Pancreas (tissue), 10 donors: ENCODE measurements around the gene SLC49A3. TPM values are rescaled to one million over a fixed set of nuclear protein-coding genes. Genes with fewer than 3 reads are reported as not detected.

Experiments
- ATAC-seq, 4 donors: fragments of 200-7000 bp; cut with Tn5 transposase; one replicate each; pipeline versions ENCODE4 v1.8.0 to v1.9.1; 2020; ENCODE audit warnings: mild to moderate bottlenecking in 4 of 4, moderate library complexity in 4 of 4
- DNase-seq, 6 donors: peaks; one replicate each; pipeline ENCODE4 v3.0.0-alpha.2; 2020
- FAIRE-seq: peaks from 2 replicates; lab custom pipeline; 2012; peaks lifted over from hg19 to GRCh38; lab: Jason Lieb, UNC
- H3K27ac ChIP-seq, 4 donors: fragments of 200-600 bp; sonication (generic); 1 replicate in 3 of 4; 2 replicates in 1 of 4; pipeline versions ENCODE4 v1.5.0 to v1.8.0; 2020
- H3K27me3 ChIP-seq, 4 donors: fragments of 200-600 bp; one replicate each; pipeline ENCODE4 v1.8.0; 2021
- H3K36me3 ChIP-seq, 3 donors: fragments of 200-600 bp; sonication (generic) in 1 of 3; one replicate each; pipeline versions ENCODE4 v1.5.0 to v1.8.0; 2020 to 2021
- H3K4me1 ChIP-seq, 3 donors: fragments of 200-600 bp; one replicate each; pipeline ENCODE4 v1.8.0; 2021
- H3K4me3 ChIP-seq, 4 donors: fragments of 200-600 bp; sonication (generic) in 2 of 4; one replicate each; pipeline versions ENCODE4 v1.5.0 to v1.8.0; 2020 to 2021
- H3K9me3 ChIP-seq, 4 donors: fragments of 200-600 bp; one replicate each; pipeline ENCODE4 v1.8.0; 2021
- WGBS, 2 donors: extraction: QIAGEN DNeasy Blood & Tissue Kit; methylation state at CpG; one replicate each; pipeline ENCODE4 v1.1.7; 2013; 5-methylcytosine and 5-hydroxymethylcytosine counted together
- intact Hi-C, 3 donors: fragments of 100-400 bp; cut with DNase I; formaldehyde crosslinking; loops; one replicate each; pipeline versions ENCODE4 v1.11.1 to v1.14.2; 2022
- polyA plus RNA-seq, 2 donors: library from polyadenylated mRNA; stranded (reverse); fragments of 200-250 nt; gene quantifications; one replicate each; pipeline ENCODE4 v1.2.3, GENCODE V29; 2013
- total RNA-seq, 6 donors: library from RNA; stranded (reverse); fragmentation: NEBNext Ultra II Directional in 4 of 6; extraction: Animal tissue kit (Norgen Biotek cat#: 25700) in 4 of 6; gene quantifications; one replicate each; pipeline versions ENCODE4 v1.2.1 to v1.2.4, GENCODE V29; 2021 to 2023
- TF ChIP-seq, protein P1 (sequence below), 4 donors: fragments of 200-600 bp; sonication (generic) in 3 of 4; IDR thresholded peaks; one replicate each; pipeline versions ENCODE4 v1.5.0 to v1.8.0; 2021; ENCODE audit warnings: antibody characterized with exemption in 4 of 4
- donor health status: healthy with polysubstance abuse.
- donor health status: DM: no; HTN: no; CAD: no; lungs with moderate emphysema.
- donor health status: DM: no; HTN: no; CAD: no.
- donor health status: control.
- donor health status: control.
- donor health status: Bipolar disorder and iron deficiency.
- donor health status: DM: yes; HTN: yes; CAD: no.
- donor health status: DM: no; HTN: no; CAD: no.
- donor health status: DM: no; HTN: no; CAD: no.
- donor health status: DM: yes; HTN: yes; CAD: no.

The SLC49A3 gene
- total and polyA plus RNA-seq, 8 donors, result 3.3 to 20.8 (median 6.1) TPM

DNA sequence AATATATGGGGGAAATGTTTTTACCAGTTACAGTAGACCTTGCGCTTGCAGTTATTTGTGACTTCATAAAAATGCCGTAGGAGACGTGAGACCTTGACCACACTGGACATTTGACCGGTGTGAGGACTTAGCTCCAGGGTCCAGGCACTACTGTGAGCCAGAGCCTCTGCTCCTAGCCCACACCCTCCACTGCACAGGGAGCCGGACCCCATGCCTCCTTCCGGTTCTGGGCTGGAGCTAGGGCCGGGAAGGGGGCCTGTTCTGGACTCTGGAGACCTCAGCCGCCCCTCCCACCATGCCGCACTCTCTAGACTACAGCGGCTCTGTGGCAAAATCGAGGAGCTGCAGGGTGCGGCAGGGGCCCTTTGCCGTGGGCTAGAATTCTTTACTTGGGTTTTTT, 22.0 kb upstream of the SLC49A3 start:
- no peak for ATAC-seq
- TF ChIP-seq, protein P1, sequence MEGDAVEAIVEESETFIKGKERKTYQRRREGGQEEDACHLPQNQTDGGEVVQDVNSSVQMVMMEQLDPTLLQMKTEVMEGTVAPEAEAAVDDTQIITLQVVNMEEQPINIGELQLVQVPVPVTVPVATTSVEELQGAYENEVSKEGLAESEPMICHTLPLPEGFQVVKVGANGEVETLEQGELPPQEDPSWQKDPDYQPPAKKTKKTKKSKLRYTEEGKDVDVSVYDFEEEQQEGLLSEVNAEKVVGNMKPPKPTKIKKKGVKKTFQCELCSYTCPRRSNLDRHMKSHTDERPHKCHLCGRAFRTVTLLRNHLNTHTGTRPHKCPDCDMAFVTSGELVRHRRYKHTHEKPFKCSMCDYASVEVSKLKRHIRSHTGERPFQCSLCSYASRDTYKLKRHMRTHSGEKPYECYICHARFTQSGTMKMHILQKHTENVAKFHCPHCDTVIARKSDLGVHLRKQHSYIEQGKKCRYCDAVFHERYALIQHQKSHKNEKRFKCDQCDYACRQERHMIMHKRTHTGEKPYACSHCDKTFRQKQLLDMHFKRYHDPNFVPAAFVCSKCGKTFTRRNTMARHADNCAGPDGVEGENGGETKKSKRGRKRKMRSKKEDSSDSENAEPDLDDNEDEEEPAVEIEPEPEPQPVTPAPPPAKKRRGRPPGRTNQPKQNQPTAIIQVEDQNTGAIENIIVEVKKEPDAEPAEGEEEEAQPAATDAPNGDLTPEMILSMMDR (IDR thresholded peaks at IDR 0.05), result no peak
- Histone ChIP-seq H3K4me1 (peaks cover 0 to 6% (median 0%) of the 10 kb centered on the region in 3 donors), H3K27ac (no peak overlapping the region), H3K9me3 (no peaks in the 10 kb centered on the region), H3K4me3 (no peak overlapping the region), H3K27me3 (no peaks in the 10 kb centered on the region), H3K36me3 (no peaks in the 10 kb centered on the region)
- DNase-seq, result peak in 1 of 6 donors; percentile 36
- WGBS, 2 donors, result 94 to 95% methylated on average over 13 of the region's 13 CpGs
- FAIRE-seq, result no peak
- intact Hi-C loops, result no loop called here

DNA sequence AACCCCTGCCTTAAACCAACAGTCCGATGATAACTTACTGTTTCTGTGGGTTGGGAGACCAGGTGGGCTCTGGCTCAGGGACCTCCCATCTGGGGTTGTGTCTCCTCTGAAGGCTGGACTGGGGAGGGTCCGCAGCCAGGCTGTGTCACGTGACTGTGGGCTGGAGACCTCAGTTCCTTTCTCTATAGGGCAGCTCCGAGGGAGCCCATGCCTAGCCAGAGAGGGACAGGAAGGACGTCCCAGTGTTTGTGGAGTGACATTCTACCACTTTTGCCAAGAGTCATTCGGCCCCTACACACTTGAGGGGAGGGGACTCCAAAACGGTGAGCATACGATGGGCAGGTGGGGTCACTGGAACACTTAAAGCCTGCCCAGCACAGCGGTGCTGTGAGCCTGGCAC, 21.2 kb upstream of the SLC49A3 start:
- Histone ChIP-seq H3K4me3 (no peak overlapping the region), H3K36me3 (no peaks in the 10 kb centered on the region), H3K27ac (no peak overlapping the region), H3K27me3 (no peaks in the 10 kb centered on the region), H3K4me1 (peaks cover 0 to 6% (median 0%) of the 10 kb centered on the region in 3 donors), H3K9me3 (no peaks in the 10 kb centered on the region)
- FAIRE-seq (no peak), ATAC-seq (no peak), DNase-seq (peak in 1 of 6 donors; percentile 33)
- 77 to 84% methylated on average over 9 of the region's 9 CpGs for WGBS, 2 donors
- TF ChIP-seq, protein P1 (IDR thresholded peaks at IDR 0.05), result no peak
- intact Hi-C loops, result no loop called here

DNA sequence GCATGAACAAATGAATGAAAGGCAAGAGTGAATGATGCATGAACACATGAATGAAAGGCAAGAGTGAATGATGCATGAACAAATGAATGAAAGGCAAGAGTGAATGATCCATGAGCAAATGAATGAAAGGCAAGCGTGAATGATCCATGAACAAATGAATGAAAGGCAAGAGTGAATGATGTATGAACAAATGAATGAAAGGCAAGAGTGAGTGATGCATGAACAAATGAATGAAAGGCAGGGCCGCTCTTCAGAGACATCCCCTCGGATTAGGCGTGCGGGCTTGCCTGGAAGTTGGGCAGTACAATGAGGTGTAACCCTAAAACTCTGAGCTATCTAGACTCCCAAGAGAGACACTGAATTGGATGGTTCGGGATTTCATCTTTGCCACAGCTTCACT, 20.4 kb upstream of the SLC49A3 start:
- H3K9me3 ChIP-seq, result no peaks in the 10 kb centered on the region
- H3K36me3 ChIP-seq, result no peaks in the 10 kb centered on the region
- no peak overlapping the region for H3K4me3 ChIP-seq
- H3K4me1 ChIP-seq, result peaks cover 0 to 6% (median 0%) of the 10 kb centered on the region in 3 donors
- FAIRE-seq (no peak), ATAC-seq (no peak), DNase-seq (no peak)
- TF ChIP-seq, protein P1 (IDR thresholded peaks at IDR 0.05), result no peak
- H3K27ac ChIP-seq, result no peak overlapping the region
- H3K27me3 ChIP-seq, result no peaks in the 10 kb centered on the region
- WGBS, 2 donors, result 96 to 98% methylated on average over 6 of the region's 6 CpGs
- intact Hi-C loops, result no loop called here

DNA sequence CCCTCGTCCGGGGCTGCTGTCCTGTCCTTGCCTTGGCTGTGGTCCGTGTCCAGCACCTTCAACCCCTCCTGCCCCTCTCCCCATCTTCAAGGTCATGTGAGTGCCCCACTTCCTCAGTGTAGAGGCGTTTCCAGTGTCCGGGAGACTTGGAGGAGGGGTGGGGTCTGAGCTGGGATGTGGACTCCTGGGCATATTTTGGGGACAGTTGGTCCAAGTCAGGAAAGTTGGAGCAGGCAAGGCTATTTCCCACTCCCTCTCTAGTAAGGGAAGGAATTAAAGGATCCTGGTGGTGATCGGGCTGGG, 19.6 kb upstream of the SLC49A3 start:
- H3K27me3 ChIP-seq, result no peaks in the 10 kb centered on the region
- WGBS, 2 donors, result 84 to 91% methylated on average over 6 of the region's 6 CpGs
- no peak overlapping the region for H3K4me3 ChIP-seq
- no peak for DNase-seq
- no peak for ATAC-seq
- H3K27ac ChIP-seq, result no peak overlapping the region
- no peaks in the 10 kb centered on the region for H3K9me3 ChIP-seq
- no peaks in the 10 kb centered on the region for H3K36me3 ChIP-seq
- peaks cover 0 to 6% (median 0%) of the 10 kb centered on the region in 3 donors for H3K4me1 ChIP-seq
- TF ChIP-seq, protein P1 (IDR thresholded peaks at IDR 0.05), result no peak
- intact Hi-C loops, result no loop called here
- no peak for FAIRE-seq

DNA sequence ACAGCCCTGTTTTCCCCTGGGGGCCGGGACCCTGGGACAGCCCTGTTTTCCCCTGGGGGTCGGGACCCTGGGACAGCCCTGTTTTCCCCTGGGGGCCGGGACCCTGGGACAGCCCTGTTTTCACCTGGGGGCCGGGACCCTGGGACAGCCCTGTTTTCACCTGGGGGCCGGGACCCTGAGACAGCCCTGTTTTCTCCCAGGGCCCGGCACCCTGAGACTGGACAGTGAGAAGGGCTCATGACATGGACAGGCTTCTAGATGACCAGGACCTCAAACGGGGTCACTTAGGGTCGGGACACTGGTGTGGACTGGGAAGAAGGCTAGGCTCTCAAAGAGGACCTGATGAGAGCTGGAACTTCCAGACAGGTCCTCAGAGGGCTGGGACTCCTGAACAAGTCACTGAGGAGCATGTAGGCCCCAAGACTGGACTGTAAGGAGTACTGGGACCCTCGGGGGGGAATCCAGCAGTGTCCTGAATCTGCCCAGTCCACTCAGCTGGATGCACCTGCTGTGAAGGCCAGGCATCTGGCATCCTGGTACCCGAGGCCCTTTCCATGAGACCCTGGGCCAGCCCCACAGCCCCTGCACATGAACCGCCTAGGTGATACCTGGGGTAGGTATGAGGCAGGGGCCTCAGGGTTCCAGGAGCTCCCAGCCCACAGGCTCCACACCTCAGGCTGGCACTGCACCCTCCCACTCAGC, 19.1 kb upstream of the SLC49A3 start:
- no peak overlapping the region for H3K4me3 ChIP-seq
- TF ChIP-seq, protein P1 (IDR thresholded peaks at IDR 0.05), result no peak
- WGBS, 2 donors, result 88 to 89% methylated on average over 11 of the region's 11 CpGs
- FAIRE-seq, result no peak
- H3K4me1 ChIP-seq, result peaks cover 0 to 6% (median 0%) of the 10 kb centered on the region in 3 donors
- intact Hi-C loops, result no loop called here
- DNase-seq, result peak in 1 of 6 donors; percentile 52
- no peak for ATAC-seq
- H3K27me3 ChIP-seq, result no peaks in the 10 kb centered on the region
- H3K36me3 ChIP-seq, result no peaks in the 10 kb centered on the region
- H3K9me3 ChIP-seq, result no peaks in the 10 kb centered on the region
- no peak overlapping the region for H3K27ac ChIP-seq
